K562 (cell line): Measurements from ENCODE around the gene CYBB.

Source experiments
- BCOR ChIP-seq: fragments of 450-650 bp; IDR thresholded peaks from 2 replicates; pipeline ENCODE4 v1.6.1; 2016
- MAFK ChIP-seq: IDR thresholded peaks from 2 replicates; pipeline ENCODE4 v1.6.1; 2011; ENCODE audit warnings: low read length, improper control_type of control experiment
- MTA1 ChIP-seq: fragments of 450-650 bp; IDR thresholded peaks from 2 replicates; pipeline ENCODE4 v1.6.1; 2017; ENCODE audit warnings: borderline replicate concordance

DNA sequence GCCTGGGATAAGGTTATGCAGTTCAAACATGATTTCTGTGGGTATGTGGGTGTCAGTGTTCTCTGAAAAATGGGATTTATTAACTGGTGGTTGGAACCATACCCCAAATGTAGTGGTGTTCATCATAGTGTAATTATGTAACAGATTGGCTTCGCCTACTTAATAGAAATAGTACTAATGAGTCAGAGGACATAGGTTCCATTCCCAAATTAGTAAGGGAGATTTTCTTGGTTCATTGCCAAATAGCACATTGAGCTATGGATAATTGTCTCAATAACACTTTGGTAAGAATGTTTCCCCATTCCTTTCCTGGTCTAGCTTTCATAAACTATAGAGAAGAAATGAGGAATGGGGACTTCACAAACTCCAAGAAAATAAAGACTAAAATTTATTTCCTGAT lies 20.5 kb upstream of the CYBB start:
- TF ChIP-seq MAFK (no peak), MTA1 (no peak), BCOR (no peak)
